Stimulated activated CD4-positive, alpha-beta T cell treated with anti-CD3 and anti-CD28 coated beads, Interleukin-2, amount 100 ng/mL, for 24 hours (primary cell): ENCODE results near the gene PREX1.
"Not testable (repeated sequence)": the region's sequence is repeated elsewhere in the genome, so short reads cannot be mapped to it uniquely, and the experiment has no call there.

Experiments used
- DNase-seq, 2 donors: peaks; one replicate each; pipeline ENCODE4 v3.0.0-alpha.2; 2020

Gene PREX1

DNA sequence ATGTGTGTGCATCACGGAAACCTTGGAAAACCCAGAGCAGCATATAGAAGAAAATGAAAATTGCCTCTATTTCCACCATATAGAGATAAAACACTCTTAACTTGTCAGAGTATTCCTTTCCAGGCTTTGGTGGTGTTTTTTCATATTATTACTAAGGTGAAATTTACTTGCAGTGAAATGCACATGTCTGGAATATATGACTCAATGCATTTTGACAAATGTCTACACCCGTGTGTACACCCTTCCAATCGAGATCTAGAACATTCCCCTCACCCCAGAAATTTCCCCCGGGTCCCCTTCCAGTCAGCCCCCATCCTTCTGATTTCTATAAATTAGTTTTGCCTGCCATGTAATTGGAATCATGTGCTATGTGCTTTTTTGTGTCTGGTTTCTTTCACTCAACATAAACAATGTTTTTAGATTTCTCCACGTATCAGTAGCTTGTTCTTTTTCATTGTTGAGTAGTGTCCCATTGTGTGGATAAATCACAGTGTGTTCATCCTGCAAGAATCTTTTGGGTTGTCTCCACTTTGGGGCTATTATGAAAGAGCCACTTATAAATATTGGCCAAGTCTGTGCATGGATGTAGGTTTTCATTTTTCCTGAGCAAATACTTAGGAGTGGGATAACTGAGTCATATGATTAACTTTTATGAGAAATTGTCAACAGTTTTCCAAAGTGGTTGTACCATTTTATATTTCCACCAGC, 19.9 kb upstream of the PREX1 start:
- DNase-seq: no peak

DNA sequence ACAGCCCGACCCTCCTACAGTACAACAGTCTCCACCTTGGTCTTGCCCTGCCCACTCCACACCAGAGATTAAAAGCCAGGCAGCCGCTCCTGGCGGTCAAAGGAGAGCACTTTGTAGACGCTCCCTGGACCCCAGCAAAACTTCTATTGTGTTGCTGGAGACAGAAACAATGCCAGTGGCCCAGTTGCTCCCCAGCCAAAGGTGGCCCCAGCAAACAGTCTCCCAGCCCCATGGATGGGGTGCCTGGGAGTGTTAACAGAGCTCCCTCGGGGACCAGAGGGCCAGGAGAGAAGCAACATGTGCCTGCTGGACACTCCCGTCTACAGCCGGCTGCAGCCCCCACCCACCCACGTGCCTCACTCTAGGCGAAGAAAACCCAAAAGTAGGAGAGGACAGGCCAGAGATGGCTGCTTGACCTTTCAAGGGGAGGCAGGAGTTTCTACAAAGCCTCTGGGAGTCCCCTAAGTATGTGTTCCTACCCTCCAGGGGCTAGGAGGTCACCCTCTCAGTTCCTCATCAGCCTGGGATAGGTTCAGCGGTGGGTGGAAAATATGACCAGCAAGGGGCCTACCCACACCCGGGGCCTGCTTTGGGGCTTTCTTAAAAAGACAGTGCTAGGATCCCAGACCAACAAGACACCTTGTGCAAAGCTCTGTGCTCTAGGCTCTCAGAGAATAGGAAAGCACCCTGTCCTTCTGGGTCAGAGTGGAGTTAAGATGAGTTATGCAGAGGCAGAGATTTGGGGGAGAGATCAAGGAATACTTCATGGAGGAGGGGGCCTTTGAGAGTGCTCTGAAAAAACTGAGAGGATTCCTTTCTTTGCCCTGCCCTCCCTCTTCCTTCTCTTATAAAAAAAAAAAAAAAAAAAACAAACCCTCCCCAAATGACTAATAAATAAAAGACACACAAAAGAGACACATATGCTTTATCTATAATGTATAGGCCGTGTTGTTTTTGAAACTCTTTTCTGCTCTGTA, 19.0 kb upstream of the PREX1 start:
- peak; percentile 48 to 62 for DNase-seq

DNA sequence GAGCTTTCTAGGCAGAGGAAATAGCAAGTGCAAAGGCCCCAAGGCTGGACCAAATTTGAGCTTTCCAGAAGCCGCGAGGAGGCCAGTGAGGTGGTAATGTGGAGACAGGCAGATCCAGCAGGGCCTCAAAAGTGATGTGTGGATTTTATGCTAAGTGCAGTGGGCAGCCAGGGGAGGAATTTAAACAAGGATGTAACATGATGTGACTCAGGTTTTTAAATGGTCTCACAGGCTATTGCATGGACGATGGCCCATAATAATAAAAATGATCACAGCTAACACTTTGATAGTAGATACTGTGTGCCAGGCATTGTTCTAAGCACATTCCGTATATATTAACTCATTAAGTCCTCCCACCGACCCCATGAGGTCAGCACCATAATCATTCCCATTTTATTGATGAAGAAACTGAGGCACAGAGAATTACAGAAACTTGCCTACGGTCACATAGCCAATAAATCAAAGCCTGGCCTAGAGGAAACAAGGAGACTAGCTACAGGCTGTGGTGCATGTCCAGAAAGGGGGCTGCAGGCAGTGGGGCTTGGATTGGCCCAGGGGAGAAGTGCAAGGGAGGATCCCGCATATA, 18.0 kb upstream of the PREX1 start:
- DNase-seq: no peak

DNA sequence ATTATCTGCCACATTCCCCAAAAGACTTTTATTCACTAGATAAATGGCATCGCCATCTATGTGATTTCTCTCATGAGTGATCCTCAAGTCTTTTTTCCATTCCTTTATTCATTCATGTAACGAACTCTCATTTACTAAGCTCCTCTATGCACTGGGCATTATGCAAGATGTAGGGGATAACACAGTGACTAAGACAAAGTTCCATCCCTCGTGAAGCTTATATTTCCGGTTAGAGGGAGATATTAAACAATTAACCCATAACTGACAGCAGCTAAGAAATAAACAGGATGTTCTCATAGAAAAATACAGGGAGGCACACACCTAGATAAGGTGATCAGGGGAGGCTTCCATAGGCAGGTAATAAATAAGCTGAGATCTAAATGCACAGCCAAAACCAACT, 17.2 kb upstream of the PREX1 start:
- no peak for DNase-seq

DNA sequence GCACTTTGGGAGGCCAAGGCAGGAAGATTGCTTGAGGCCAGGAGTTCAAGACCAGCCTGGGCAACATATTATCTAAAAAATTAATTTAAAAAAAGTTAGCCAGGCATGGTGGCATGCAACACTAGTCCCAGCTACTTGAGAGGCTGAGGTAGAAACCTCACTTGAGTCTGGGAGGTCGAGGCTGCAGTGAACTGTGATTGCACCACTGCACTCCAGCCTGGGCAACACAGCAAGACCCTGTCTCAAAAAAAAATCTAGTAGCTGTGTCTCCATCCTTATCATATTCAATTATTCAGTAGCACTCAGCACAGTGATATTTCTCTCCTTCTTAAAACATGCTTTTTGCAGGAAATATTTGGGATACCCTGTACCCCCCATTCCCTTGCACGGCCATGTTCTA, 16.1 kb upstream of the PREX1 start:
- not testable (repeated sequence) for DNase-seq

DNA sequence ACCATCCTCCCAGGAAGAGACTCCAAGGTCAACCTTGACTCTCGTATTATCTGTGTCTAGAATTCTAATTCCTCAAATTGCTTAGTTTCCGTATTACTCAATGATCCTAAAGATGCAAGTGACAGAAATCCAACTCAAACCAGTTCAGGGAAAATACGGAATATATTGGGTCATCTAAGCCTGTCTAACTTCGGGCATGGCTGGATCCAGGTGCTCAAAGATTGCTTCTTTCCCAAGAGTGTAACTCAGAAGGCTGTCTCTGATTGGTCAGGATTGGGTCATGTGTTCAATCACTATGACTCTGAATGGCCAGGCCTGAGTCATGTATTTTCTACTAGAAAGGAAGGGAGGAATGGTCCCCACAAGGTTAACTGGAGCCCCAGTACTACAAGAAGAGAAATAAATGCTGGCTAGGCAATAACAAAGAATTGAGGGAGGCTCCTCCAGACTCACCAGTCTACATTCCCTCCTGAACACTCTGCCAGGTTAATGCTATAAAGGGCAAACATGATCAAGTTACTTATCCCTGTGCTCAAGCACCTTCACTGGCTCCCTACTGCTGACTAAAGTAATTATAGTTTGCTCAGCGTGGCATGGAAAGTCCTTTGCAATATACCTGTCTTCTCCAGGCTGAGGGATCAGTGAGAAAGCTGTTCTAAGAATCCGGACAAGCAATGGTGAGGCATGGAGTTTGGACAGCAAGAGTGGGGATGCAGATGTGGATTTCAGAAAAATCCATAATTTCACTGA, 15.4 kb upstream of the PREX1 start:
- DNase-seq: no peak

DNA sequence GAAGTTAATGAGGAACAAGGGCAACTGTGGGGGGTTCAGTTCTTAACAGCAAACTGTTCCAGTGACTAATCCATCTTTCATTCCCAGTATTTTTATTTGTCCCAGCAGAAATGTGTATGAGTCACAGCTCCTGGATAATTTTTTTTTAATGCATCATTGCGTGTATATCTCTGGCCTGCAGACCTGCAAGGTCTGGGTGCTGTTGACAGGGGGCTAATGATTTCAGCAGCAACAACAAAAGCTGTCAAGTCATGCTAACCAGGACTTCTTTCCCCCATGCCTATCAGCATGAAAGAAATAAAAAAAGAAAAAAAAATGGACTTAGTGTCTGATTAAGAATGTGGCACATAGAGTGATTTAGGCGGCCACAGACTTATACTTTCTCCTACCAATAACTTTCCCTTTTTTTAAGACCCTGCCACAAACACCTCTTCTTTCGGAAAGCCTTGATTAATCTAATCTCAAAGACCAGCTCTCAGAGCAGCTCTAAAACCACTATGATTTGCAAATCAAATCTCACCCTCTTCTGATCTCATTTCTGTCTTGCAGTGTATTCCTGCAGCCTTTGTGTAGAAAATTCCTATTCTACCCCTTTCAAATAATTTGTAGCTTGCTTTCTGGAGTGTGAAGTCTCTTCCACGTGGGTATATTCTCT, 14.2 kb upstream of the PREX1 start:
- no peak for DNase-seq

DNA sequence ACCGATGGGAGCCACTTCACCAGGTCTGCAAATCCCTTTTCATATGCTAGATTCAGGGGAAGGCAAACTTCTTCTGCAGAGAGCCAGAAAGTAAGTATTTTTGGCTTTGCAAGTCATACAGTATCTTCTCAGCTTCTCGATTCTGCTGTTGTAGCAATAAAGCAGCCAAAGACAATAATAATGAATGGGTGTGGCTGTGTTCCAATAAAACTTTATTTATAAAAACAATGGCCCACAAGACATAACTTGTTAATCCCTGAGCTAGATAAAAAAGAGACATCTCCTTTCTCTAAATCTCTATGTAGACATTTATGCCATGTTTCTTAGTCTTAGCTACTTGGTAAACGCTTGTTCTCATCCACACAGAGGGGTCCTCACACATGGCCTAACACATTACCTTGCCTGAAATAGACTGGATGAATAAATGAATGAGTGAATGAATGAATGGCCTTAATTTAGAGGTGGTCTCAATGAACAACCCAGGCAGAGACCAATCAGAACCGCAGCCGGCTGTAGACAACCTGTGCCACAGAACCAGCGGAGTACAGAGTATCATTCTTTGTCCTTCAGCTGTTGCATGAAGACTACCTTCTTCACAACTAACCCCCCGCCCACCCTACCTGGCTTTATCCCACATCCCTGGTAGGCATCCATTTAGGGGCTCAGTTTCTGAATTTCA, 13.5 kb upstream of the PREX1 start:
- DNase-seq: no peak

DNA sequence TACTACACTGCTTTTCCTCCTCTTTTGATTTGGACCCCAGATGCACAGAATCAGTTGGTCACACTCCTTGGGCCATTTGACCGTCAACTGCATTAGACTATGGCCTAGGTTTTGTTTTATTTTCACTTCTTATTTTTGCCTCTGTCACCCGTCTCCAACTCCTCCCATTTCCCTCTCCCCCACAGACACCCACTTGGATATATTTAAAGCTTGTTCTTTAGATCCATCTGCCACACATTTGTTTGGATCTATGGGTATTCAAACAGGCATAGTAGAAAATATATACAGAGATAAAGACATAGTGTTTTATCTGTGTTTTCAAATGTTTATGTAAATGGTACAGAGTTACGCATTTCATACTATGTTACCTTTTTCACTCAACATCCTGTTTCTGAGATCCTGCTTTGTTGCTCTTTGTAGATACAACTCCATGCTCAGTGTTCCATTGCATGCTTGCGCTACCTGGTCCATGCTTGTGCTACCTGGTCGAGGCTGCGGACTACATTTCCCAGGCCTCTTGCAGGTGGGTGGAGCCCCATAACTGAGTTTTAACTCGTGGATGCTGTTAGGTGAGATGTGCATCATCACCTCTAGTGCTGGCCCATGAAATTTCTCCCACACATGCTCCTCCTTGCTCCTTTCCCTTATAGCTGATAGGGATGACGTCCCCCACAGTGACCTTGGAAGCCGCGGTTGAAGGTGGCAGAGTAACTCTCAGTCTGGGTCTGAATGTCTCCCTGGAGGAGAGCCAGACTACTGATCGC, 11.5 kb upstream of the PREX1 start:
- no peak for DNase-seq

DNA sequence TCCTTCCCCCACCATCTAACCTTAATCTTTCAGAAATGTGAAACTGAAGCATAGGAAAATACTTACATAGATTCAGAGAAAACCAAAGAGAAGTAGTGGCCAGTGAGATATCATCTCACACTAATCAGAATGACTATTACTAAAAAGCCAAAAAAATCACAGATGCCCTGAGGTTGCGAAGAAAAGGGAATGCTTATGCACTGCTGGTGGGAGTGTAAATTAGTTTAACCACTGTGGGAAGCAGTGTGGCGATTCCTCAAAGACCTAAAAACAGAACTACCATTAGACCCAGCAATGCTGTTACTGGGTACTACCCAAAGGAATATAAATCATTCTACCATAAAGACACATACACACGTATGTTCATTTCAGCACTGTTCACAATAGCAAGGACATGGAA, 9.2 kb upstream of the PREX1 start:
- no peak for DNase-seq

DNA sequence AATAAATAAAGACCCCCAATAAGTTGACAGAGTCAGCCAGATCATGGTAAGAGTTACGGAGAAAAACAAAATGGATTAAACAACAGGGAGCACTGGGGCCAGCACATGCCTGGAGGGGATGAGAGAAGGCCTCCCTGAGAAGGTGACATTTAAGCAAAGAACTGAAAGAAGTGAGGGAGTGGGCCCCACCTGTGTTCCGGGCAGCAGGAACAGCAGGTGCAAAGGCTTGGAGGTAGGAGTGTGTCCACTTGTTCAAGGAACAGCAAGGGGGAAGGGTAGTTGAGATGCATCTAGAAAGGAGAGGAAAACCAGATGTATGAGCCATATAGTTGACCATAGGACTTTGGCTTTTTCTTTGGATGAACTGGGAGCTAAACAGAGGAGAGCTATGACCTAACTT, 7.6 kb upstream of the PREX1 start:
- DNase-seq: no peak

DNA sequence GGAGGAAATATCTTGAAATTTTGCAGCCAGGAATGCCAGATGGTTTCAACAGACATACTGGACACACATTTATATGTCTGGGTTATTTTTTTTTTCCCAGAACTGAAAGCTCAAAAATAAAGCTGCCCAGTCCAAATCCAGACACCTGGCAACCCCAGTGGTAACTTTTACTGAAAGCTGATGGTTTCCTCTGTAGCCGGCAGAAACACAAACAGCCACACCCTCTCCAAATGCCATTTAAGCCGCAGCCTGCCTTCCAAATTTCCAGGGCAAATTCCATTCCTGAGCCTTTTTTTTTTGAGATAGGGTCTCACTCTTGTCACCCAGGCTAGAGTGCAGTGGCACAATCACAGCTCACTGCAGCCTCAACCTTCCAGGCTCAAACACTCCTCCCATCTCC, 6.5 kb upstream of the PREX1 start:
- DNase-seq: no peak

DNA sequence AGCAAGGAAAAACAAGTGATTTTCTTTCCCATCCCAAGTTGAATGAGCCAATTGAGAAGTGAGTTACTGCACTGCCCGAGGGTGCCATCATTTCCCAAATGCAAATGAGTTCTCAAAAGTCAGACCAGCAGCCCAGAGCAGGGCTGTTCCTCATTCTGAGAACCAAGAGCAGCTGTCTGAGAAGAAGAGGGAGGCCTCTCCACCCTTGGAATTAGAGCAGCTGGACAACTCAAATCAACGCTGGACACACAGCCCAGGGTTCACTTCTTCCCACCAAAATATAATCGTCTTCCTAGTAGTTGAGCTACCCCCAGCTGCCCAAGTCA, 4.6 kb upstream of the PREX1 start:
- no peak for DNase-seq

DNA sequence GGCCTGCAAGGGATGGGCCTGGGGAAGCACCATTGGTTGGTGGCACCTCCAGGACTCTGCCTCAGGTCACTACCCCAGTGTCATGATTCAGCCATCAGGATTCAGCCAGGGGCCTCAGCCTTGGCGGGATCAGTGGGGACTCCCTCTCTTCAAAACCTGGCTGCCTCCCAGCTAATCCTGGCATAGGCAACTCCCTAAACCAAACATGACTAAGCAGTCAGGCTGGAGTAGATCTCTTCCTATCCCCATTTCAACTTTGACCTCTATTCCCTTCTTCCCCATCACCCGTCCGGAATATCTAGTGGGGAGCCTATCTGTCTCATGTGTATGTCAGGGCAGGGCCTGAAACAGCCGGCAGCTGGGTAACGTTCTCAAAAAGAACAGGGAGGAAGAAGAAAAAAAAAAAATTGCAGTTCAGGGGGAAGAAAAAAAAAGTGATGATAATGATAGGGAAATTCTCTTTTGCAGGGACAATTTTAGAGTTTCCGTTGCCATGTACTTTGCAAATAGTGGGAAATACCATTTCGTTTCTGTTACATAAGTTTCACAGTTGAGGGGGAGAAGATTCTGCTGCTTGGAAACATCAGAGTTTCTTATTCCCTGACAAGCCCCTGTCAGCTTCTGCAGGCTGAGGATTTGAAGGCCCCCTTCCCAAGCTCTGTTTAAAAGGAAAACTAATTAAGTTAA, 4.1 kb upstream of the PREX1 start:
- no peak for DNase-seq

DNA sequence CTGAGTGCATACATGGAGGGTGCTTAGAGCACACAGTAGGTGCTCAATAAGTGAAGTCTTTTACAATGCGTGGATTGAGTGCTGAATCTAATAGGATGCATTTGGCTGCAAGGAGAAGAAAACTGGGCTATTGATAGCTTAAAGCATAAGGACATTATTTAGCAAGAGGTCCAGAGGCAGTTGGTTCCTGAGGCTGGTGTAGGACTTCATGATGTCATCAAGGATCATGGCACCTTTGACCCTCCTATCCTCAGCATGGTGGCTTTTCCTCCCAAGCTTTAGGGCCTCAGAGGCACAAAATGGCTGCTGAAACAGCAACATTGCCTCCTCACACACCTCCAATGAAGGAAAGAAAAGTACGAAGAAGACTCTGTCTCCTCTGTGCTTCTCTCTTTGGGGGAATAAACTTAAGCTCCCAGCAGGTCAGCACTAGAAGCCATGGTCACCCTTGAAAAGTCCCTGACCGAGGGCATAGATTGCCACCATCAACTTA, 3.1 kb upstream of the PREX1 start:
- DNase-seq: no peak

DNA sequence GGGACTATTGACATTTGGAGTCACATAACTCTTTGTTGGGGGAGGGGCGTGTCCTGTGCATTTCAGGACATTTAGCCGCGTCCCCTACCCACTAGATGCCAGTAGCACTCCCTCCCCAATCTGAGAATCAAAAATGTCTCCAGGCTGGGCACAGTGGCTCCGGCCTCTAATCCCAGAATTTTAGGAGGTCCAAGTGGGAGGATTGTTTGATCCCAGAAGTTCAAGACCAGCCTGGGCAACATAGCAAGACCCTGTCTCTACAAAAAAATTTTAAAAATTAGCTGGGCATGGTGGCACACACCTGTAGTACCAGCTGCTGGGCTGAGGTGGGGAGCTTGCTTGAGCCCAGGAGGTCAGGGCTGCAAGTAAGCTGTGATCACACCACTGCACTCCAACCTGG, 2.1 kb upstream of the PREX1 start:
- DNase-seq: no peak

DNA sequence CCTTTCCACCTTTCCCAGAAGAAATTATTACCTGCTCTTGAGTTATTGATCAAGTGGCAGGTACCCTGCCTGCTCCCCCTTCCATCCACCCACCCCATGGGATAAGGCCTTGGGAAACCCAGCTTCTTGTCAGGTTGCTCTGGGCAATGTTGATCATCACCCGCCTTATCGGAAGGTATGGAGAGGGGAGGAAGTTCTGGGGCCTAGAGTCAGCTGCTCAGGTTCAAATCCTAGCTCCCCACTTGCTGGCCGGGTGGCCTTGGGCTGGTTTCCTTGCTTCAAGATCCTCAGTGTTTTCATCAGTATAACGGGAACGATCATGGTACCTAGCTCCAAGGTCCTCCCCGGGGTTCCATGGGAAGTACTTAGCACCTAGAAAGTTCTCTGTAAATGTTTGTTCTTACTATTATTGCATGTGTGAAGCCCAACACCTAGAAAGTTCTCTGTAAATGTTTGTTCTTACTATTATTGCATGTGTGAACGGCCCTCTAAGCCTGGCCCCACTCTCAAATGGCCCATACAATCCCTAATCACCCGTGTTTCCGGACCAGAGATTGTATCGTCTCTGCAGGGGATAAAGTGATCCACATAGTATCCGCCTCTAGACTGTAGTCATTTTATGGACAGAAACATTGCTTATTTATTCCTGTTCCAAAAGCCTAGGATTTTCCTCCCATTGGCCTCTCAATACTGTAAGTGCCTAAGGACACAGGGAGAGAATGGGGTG, 1.1 kb upstream of the PREX1 start:
- DNase-seq: no peak

DNA sequence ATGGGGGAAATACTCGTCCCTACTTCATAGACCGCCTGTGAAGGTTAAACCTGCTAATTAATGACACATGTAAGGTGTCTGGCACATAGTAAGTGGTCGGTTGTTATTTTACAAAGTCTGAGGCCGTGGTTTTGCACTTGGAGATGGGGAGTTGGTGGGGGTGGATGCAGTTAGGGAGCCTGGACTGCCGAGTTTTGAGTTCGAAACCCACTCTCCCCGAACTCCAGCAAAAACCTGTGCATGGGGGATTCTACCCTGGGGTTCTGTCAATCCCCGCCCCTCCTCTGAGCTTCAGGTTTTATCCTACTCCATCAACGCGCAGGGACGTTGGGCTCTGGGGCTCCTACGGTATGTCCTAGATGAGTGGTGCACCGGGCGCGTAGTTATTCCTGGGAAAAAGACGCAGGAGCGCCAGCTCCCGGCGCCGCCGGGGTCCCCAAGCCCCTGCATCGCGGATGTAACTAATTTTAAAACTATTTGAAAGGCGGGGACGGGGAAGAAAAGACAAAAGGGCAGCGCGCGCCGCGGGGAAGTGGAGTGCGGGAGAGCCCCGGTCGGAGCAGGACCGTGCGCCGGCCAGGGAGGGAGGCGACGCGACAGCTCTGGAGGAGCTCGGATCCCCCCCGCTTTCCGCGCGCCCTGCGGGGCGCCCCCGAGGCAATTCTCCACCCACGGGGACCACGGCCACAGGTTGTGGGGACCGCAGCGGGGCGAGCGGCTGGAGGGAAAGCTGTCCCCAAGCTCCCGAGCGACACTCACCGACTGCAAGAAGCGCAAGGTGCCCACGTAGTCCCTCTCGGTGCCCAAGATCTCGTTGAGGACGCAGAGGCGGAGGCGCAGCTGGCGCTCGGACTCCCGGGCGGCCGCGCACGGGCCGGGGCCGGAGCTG, 672 bp downstream of the PREX1 start:
- peak; percentile 40 to 46 for DNase-seq

DNA sequence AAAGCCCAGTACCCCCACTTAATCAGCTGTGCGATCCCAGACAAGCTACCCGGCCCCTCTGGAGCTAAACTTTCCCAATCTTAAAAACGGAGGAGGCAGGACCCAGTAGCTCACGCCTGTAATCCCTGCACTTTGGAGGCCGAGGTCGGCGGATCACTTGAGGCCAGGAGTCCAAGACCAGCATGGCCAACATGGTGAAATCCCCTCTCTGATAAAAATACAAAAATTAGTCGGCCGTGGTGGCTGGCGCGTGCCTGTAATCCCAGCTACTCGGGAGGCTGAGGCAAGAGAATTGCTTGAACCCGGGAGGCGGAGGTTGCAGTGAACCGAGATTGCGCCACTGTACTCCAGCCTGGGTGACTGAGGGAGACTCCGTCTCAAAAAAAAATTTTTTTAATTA, 1.3 kb downstream of the PREX1 start:
- DNase-seq: not testable (repeated sequence)
